Body of pancreas (tissue), 4 donors: ENCODE results near the gene MRPL49. TPM values are rescaled to one million over a fixed set of nuclear protein-coding genes. Genes with fewer than 3 reads are reported as not detected.
A peak's percentile ranks its signal among the peaks of the same experiment; 100 is the strongest.

ENCODE experiments used
- ATAC-seq: fragments of 150-250 bp; one replicate; pipeline ENCODE4 v1.9.1; 2016
- DNase-seq, 4 donors: peaks; one replicate each; pipeline ENCODE4 v3.0.0-alpha.2; 2019
- H3K27ac ChIP-seq, 4 donors: fragments of 200-600 bp; sonication (generic); 1 replicate in 3 of 4; 2 replicates in 1 of 4; pipeline versions ENCODE4 v1.5.1 to v1.6.1; 2016 to 2019; ENCODE audit warnings: mild to moderate bottlenecking in 1 of 4, mixed read lengths in 1 of 4, moderate library complexity in 1 of 4
- H3K27me3 ChIP-seq, 2 donors: fragments of 200-600 bp; sonication (generic); one replicate each; pipeline ENCODE4 v1.6.0; 2016; ENCODE audit warnings: mild to moderate bottlenecking in 1 of 2
- H3K36me3 ChIP-seq, 2 donors: fragments of 200-600 bp; sonication (generic); replicated peaks in 1 of 2; 2 replicates each; pipeline ENCODE4 v1.5.1; 2016; ENCODE audit warnings: low read depth in 2 of 2; ENCODE audit not compliant: insufficient read depth in 1 of 2
- H3K4me1 ChIP-seq: fragments of 200-600 bp; sonication (generic); one replicate; pipeline ENCODE4 v1.6.0; 2016
- H3K4me3 ChIP-seq, 2 donors: fragments of 200-600 bp; sonication (generic); 1 replicate in 1 of 2; 2 replicates in 1 of 2; pipeline ENCODE4 v1.5.1; 2016 to 2019
- H3K9me3 ChIP-seq, 3 donors: fragments of 200-600 bp; sonication (generic); 1 replicate in 2 of 3; 2 replicates in 1 of 3; pipeline ENCODE4 v1.5.1; 2016
- CTCF ChIP-seq, 7 experiments: fragments of 450-650 bp in 4 of 7; fragments of 200-600 bp in 3 of 7; sonication (generic) in 3 of 7; IDR thresholded peaks; one replicate each; pipeline ENCODE4 v1.5.1; 2016 to 2019; ENCODE audit warnings: antibody characterized with exemption in 7 of 7
- POLR2A ChIP-seq, 3 donors: fragments of 450-650 bp; IDR thresholded peaks; one replicate each; pipeline ENCODE4 v1.6.1; 2016; ENCODE audit warnings: antibody characterized with exemption in 3 of 3, mild to moderate bottlenecking in 2 of 3
- WGBS, 2 donors: methylation state at CpG; one replicate each; pipeline ENCODE4 v1.1.5; 2017; 5-methylcytosine and 5-hydroxymethylcytosine counted together
- intact Hi-C: fragments of 100-400 bp; cut with DNase I; formaldehyde crosslinking; loops from one replicate; pipeline ENCODE4 v1.15.1; 2023
- total RNA-seq, 2 donors: library from RNA; depleted of rRNA; stranded (reverse); fragments of >200 nt; gene quantifications; one replicate each; pipeline ENCODE4 v1.1.0, GENCODE V29; 2016

The MRPL49 gene
- 10 to 100 TPM; 34.2 to 35.6 TPM for total RNA-seq

GRCh38 chr11:65121865-65122696, at the start of gene MRPL49, which contains the start of gene FAU:
MRPL49 (plus strand) TSS chr11:65122321; CDS start chr11:65122347, 26 bp downstream.
FAU (minus strand) TSS chr11:65122134; CDS start chr11:65121813, 321 bp downstream.
- 0% methylated on average over 62 to 64 of the region's 64 CpGs for WGBS, 2 donors
- Histone ChIP-seq H3K4me3 (peak within 1 kb of the TSS; percentile 37 to 63), H3K9me3 (no peaks in the 10 kb centered on the region), H3K27ac (peak within 1 kb of the TSS; percentile 71 to 94 (median 88)), H3K27me3 (no peaks in the 10 kb centered on the region), H3K4me1 (peaks cover 33% of the 10 kb centered on the region), H3K36me3 (peaks cover 0 to 19% of the 10 kb centered on the region in 2 donors)
- intact Hi-C loops, result no loop called here
- peak; percentile 91 to 96 (median 95) for TF ChIP-seq POLR2A (IDR thresholded peaks at IDR 0.05)
- peak in 1 of 7 experiments; percentile 25 for TF ChIP-seq CTCF (IDR thresholded peaks at IDR 0.05)
- peak; percentile 82 for ATAC-seq
- DNase-seq, result peak; percentile 99 to 100 (median 99)

- Histone ChIP-seq H3K36me3 (no peaks in the 10 kb centered on the region), H3K4me3 (no peak overlapping the region), H3K9me3 (no peaks in the 10 kb centered on the region), H3K27me3 (no peaks in the 10 kb centered on the region), H3K4me1 (no peaks in the 10 kb centered on the region), H3K27ac (no peak overlapping the region)
- no peak for TF ChIP-seq POLR2A (IDR thresholded peaks at IDR 0.05)
- no peak for TF ChIP-seq CTCF (IDR thresholded peaks at IDR 0.05)
- 11 to 32% methylated on average over 1 of the region's 1 CpG for WGBS, 2 donors
- ATAC-seq (no peak), DNase-seq (no peak)
- intact Hi-C loops, result no loop called here
These were observed 49.5 kb upstream of the MRPL49 start for GRCh38 chr11:65072631-65072966.

GRCh38 chr11:65077451-65077850, 44.7 kb upstream of the MRPL49 start:
- DNase-seq, result no peak
- Histone ChIP-seq H3K27me3 (no peaks in the 10 kb centered on the region), H3K4me1 (peaks cover 5% of the 10 kb centered on the region), H3K9me3 (no peaks in the 10 kb centered on the region), H3K36me3 (no peaks in the 10 kb centered on the region), H3K4me3 (no peak overlapping the region), H3K27ac (no peak overlapping the region)
- intact Hi-C loops, result no loop called here
- WGBS, 2 donors, result 69 to 77% methylated on average over 4 of the region's 4 CpGs
- no peak for TF ChIP-seq CTCF (IDR thresholded peaks at IDR 0.05)
- no peak for TF ChIP-seq POLR2A (IDR thresholded peaks at IDR 0.05)
- ATAC-seq, result no peak

- Histone ChIP-seq H3K9me3 (no peaks in the 10 kb centered on the region), H3K4me1 (peaks cover 5% of the 10 kb centered on the region), H3K27me3 (no peaks in the 10 kb centered on the region), H3K4me3 (no peak overlapping the region), H3K27ac (no peak overlapping the region), H3K36me3 (no peaks in the 10 kb centered on the region)
- ATAC-seq (peak; percentile 93), DNase-seq (peak; percentile 71 to 84 (median 76))
- 39% methylated on average over 3 of the region's 3 CpGs for WGBS, 2 donors
- peak; percentile 64 to 82 (median 74) for TF ChIP-seq CTCF (IDR thresholded peaks at IDR 0.05)
- TF ChIP-seq POLR2A (IDR thresholded peaks at IDR 0.05), result no peak
- intact Hi-C loops, result no loop called here
These were observed 44.0 kb upstream of the MRPL49 start for GRCh38 chr11:65078151-65078550.
